ENCODE results near the gene OR6N2. TPM values are rescaled to one million over a fixed set of nuclear protein-coding genes. Genes with fewer than 3 reads are reported as not detected.

The OR6N2 gene
- total and polyA plus RNA-seq, 2 of the 13 experiments (the other 11 are each of a cell fraction or from before 2014, with no cell fraction given) = not detected

DNA sequence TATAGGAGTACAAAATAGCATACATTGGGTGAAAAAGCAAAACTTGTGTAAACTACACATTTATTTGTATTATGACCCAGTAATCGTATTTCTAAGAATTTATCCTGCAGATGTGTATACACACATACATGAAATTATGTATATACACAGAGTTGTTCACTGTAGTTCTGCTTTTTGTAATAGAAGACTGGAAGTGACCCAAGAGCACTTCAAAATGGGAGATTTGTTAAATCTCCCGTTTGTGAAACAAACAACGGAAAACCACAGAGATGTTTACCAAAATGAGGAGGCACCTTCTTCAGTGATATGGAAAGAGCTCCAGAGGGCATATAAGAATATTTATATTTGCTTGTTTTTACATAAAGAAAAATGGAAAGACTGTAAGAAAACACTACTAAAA lies 32.2 kb upstream of the OR6N2 start:
- H3K27ac ChIP-seq (ENCODE audit: extremely low read length, insufficient read depth, low read length) = no peak overlapping the region
- H3K36me3 ChIP-seq (replicated peaks in 1 of 2; ENCODE audit: control insufficient read depth in 1 of 2, insufficient read depth in 2 of 2, low read length in 2 of 2) = no peaks in the 10 kb centered on the region
- H2AFZ ChIP-seq (ENCODE audit: low read length) = no peak overlapping the region
- no peak for DNase-seq (ENCODE audit: low spot score)
- TF ChIP-seq DMAP1 (CRISPR knock-in tag; IDR thresholded peaks at IDR 0.05) (no peak), ZNF691 (CRISPR knock-in tag; IDR thresholded peaks at IDR 0.05; ENCODE audit: borderline replicate concordance, low read depth) (no peak), ZSCAN31 (CRISPR knock-in tag; IDR thresholded peaks at IDR 0.05; ENCODE audit: low read depth) (no peak), SKIL (CRISPR knock-in tag; IDR thresholded peaks at IDR 0.05; ENCODE audit: borderline replicate concordance) (no peak), ZSCAN25 (CRISPR knock-in tag; IDR thresholded peaks at IDR 0.05) (no peak), MTA3 (CRISPR knock-in tag; IDR thresholded peaks at IDR 0.05) (no peak), ZNF558 (CRISPR knock-in tag; IDR thresholded peaks at IDR 0.05; ENCODE audit: borderline replicate concordance) (no peak), ZSCAN20 (CRISPR knock-in tag; IDR thresholded peaks at IDR 0.05; ENCODE audit: borderline replicate concordance) (no peak), ZNF317 (CRISPR knock-in tag; IDR thresholded peaks at IDR 0.05) (no peak), SRSF1 (optimal IDR thresholded peaks at IDR 0.05; ENCODE audit: low read depth, low read length) (no peak), U2AF1 (optimal IDR thresholded peaks at IDR 0.05; ENCODE audit: low read depth, low read length) (no peak), SRF (IDR thresholded peaks at IDR 0.05; ENCODE audit: low read depth, low read length) (no peak), FIP1L1 (IDR thresholded peaks at IDR 0.05; ENCODE audit: borderline replicate concordance, insufficient read depth, low read depth, low read length) (no peak), HNRNPL (IDR thresholded peaks at IDR 0.05; ENCODE audit: low read depth, low read length) (no peak), SRSF9 (IDR thresholded peaks at IDR 0.05; ENCODE audit: borderline replicate concordance, insufficient read depth, low read depth, low read length, poor library complexity, severe bottlenecking) (no peak)
- TF ChIP-seq, protein P1, sequence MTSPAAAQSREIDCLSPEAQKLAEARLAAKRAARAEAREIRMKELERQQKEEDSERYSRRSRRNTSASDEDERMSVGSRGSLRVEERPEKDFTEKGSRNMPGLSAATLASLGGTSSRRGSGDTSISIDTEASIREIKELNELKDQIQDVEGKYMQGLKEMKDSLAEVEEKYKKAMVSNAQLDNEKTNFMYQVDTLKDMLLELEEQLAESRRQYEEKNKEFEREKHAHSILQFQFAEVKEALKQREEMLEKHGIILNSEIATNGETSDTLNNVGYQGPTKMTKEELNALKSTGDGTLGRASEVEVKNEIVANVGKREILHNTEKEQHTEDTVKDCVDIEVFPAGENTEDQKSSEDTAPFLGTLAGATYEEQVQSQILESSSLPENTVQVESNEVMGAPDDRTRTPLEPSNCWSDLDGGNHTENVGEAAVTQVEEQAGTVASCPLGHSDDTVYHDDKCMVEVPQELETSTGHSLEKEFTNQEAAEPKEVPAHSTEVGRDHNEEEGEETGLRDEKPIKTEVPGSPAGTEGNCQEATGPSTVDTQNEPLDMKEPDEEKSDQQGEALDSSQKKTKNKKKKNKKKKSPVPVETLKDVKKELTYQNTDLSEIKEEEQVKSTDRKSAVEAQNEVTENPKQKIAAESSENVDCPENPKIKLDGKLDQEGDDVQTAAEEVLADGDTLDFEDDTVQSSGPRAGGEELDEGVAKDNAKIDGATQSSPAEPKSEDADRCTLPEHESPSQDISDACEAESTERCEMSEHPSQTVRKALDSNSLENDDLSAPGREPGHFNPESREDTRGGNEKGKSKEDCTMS (CRISPR knock-in tag; conservative IDR thresholded peaks at IDR 0.05) = no peak
- TF ChIP-seq, protein P2, sequence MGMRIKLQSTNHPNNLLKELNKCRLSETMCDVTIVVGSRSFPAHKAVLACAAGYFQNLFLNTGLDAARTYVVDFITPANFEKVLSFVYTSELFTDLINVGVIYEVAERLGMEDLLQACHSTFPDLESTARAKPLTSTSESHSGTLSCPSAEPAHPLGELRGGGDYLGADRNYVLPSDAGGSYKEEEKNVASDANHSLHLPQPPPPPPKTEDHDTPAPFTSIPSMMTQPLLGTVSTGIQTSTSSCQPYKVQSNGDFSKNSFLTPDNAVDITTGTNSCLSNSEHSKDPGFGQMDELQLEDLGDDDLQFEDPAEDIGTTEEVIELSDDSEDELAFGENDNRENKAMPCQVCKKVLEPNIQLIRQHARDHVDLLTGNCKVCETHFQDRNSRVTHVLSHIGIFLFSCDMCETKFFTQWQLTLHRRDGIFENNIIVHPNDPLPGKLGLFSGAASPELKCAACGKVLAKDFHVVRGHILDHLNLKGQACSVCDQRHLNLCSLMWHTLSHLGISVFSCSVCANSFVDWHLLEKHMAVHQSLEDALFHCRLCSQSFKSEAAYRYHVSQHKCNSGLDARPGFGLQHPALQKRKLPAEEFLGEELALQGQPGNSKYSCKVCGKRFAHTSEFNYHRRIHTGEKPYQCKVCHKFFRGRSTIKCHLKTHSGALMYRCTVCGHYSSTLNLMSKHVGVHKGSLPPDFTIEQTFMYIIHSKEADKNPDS (CRISPR knock-in tag; IDR thresholded peaks at IDR 0.05) = no peak
- no peaks in the 10 kb centered on the region for H4K20me1 ChIP-seq (ENCODE audit: insufficient read depth, low read length)
- no peaks in the 10 kb centered on the region for H3K79me2 ChIP-seq (ENCODE audit: insufficient read depth, low read length)
- WGBS (ENCODE audit: low lambda C conversion rate) = 2% methylated on average over 3 of the region's 3 CpGs
- ChIA-PET POLR2A (no interaction called here), CTCF (ENCODE audit: low intra/inter-chr PET ratio, low total read pairs) (no interaction called here)
- no TSS peak for BruUV-seq (replicated peaks)
- H3K9me3 ChIP-seq (ENCODE audit: low read length) = peaks cover 41% of the 10 kb centered on the region; the same call in 1 of the 2 replicates
- no peak overlapping the region for H3K4me2 ChIP-seq (ENCODE audit: low read depth, low read length)
- no peak overlapping the region for H3K4me3 ChIP-seq (replicated peaks in 1 of 3; ENCODE audit: insufficient read depth in 1 of 3, low read depth in 2 of 3, low read length in 3 of 3)
- no peak for FAIRE-seq
- H3K9ac ChIP-seq (ENCODE audit: insufficient read depth, low read depth, low read length) = no peak overlapping the region
- intact Hi-C loops (cut with micrococcal nuclease; ENCODE audit: unreplicated experiment) = no loop called here
- ATAC-seq = no peak
- no peaks in the 10 kb centered on the region for H3K27me3 ChIP-seq (ENCODE audit: control insufficient read depth in 1 of 2, insufficient read depth in 2 of 2, low read length in 2 of 2)
- in situ Hi-C loops (cut with HindIII; ENCODE audit: extremely low pct_ligation_motif_present, low pct_unique_long_range_greater_than_20kb) = no loop called here
- H3K4me1 ChIP-seq (ENCODE audit: insufficient read depth, low read length) = no peaks in the 10 kb centered on the region

All from HepG2 (cell line).